H1 (cell line): ENCODE data around the gene MAD2L1. TPM values are rescaled to one million over a fixed set of nuclear protein-coding genes. Genes with fewer than 3 reads are reported as not detected.

ENCODE experiments used
- CTCF ChIA-PET: fragments of 300-600 bp; sonication (Branson Sonifier 250); formaldehyde crosslinking; loops from one replicate; lab custom pipeline; 2021; ENCODE audit not compliant: partially characterized antibody; lab: Charles Lee
- POLR2A ChIA-PET: fragments of 300-600 bp; sonication (Branson Sonifier 250); formaldehyde crosslinking; loops from one replicate; lab custom pipeline; 2021; ENCODE audit warnings: inconsistent platforms; ENCODE audit not compliant: partially characterized antibody; lab: Charles Lee
- DNase-seq, 2 experiments: peaks; one replicate each; pipeline versions ENCODE4 v3.0.0 to v3.0.0-alpha.2; 2010 to 2022; ENCODE audit warnings: low spot score in 2 of 2, low read depth in 1 of 2, mixed read lengths in 1 of 2
- FAIRE-seq: peaks from 2 replicates; lab custom pipeline; 2011; peaks lifted over from hg19 to GRCh38; lab: Jason Lieb, UNC
- H2AFZ ChIP-seq: 2 replicates; pipeline ENCODE4 v1.8.1; 2012; ENCODE audit warnings: low read length, inconsistent platforms
- H2AK5ac ChIP-seq: 2 replicates; pipeline ENCODE4 v1.6.1; 2013; ENCODE audit warnings: low read depth, low read length
- H2BK120ac ChIP-seq: replicated peaks from 2 replicates; pipeline ENCODE3; 2013; ENCODE audit warnings: low read depth, low read length, inconsistent platforms
- H2BK12ac ChIP-seq: 2 replicates; pipeline ENCODE4 v1.6.1; 2013; ENCODE audit warnings: low read depth, low read length
- H2BK15ac ChIP-seq: 2 replicates; pipeline ENCODE4 v1.6.1; 2013; ENCODE audit warnings: low read length
- H2BK20ac ChIP-seq: 2 replicates; pipeline ENCODE4 v1.6.1; 2013; ENCODE audit warnings: low read length
- H2BK5ac ChIP-seq: 2 replicates; pipeline ENCODE4 v1.6.1; 2013; ENCODE audit warnings: low read depth, low read length
- H3K14ac ChIP-seq: 2 replicates; pipeline ENCODE4 v1.6.1; 2013; ENCODE audit warnings: inconsistent platforms; ENCODE audit not compliant: insufficient read length
- H3K18ac ChIP-seq: 2 replicates; pipeline ENCODE4 v1.6.1; 2013; ENCODE audit warnings: low read length; ENCODE audit errors: extremely low read depth
- H3K23ac ChIP-seq: 2 replicates; pipeline ENCODE4 v1.6.1; 2013; ENCODE audit warnings: inconsistent platforms; ENCODE audit not compliant: insufficient read length
- H3K23me2 ChIP-seq: 2 replicates; pipeline ENCODE4 v1.6.1; 2013; ENCODE audit warnings: low read depth, low read length
- H3K27ac ChIP-seq: 2 replicates; pipeline ENCODE4 v1.6.1; 2011; ENCODE audit warnings: low read depth, low read length, inconsistent platforms
- H3K27me3 ChIP-seq, 4 experiments: replicated peaks in 1 of 4; 1 replicate in 1 of 4; 2 replicates in 3 of 4; pipeline versions ENCODE4 v1.6.1 to v1.8.1; 2011 to 2013; ENCODE audit warnings: low read length in 3 of 4, mild to moderate bottlenecking in 3 of 4, inconsistent platforms in 2 of 4, mixed read lengths in 2 of 4, moderate library complexity in 1 of 4; ENCODE audit not compliant: control insufficient read depth in 3 of 4, insufficient read depth in 3 of 4; ENCODE audit errors: extremely low read depth in 1 of 4
- H3K36me3 ChIP-seq, 4 experiments: 2 replicates each; pipeline versions ENCODE4 v1.6.1 to v1.8.1; 2011 to 2013; ENCODE audit warnings: mild to moderate bottlenecking in 4 of 4, low read length in 3 of 4, moderate library complexity in 2 of 4, control low read depth in 1 of 4, inconsistent platforms in 1 of 4; ENCODE audit not compliant: insufficient read depth in 4 of 4, control insufficient read depth in 2 of 4
- H3K4ac ChIP-seq: replicated peaks from 2 replicates; pipeline ENCODE3; 2013; ENCODE audit warnings: low read length, low read depth, mixed read lengths, inconsistent platforms; ENCODE audit not compliant: insufficient read length
- H3K4me1 ChIP-seq, 4 experiments: replicated peaks in 1 of 4; 1 replicate in 1 of 4; 2 replicates in 3 of 4; pipeline versions ENCODE4 v1.6.1 to v1.8.1; 2011 to 2013; ENCODE audit warnings: low read length in 3 of 4, inconsistent platforms in 2 of 4, mixed read lengths in 1 of 4; ENCODE audit not compliant: insufficient read depth in 4 of 4, control insufficient read depth in 3 of 4
- H3K4me2 ChIP-seq, 2 experiments: 2 replicates each; pipeline versions ENCODE4 v1.6.1 to v1.8.1; 2011 to 2013; ENCODE audit warnings: low read depth in 2 of 2, low read length in 2 of 2, control low read depth in 1 of 2, inconsistent platforms in 1 of 2, mild to moderate bottlenecking in 1 of 2; ENCODE audit not compliant: insufficient read depth in 1 of 2
- H3K4me3 ChIP-seq, 4 experiments: fragments of 200-600, 300-600 bp in 1 of 4; sonication (generic), shearing (Covaris generic), sonication (Bioruptor Twin) in 1 of 4; 2 replicates each; pipeline versions ENCODE4 v1.5.1 to v1.8.1; 2011 to 2016; ENCODE audit warnings: low read length in 4 of 4, low read depth in 3 of 4, control low read depth in 2 of 4, inconsistent platforms in 2 of 4, mild to moderate bottlenecking in 2 of 4, mixed read lengths in 1 of 4, moderate library complexity in 1 of 4; ENCODE audit not compliant: insufficient read depth in 2 of 4; ENCODE audit errors: extremely low read depth in 1 of 4
- H3K56ac ChIP-seq: replicated peaks from 2 replicates; pipeline ENCODE3; 2013; ENCODE audit warnings: low read depth, mild to moderate bottlenecking, mixed read lengths, low read length, inconsistent platforms; ENCODE audit not compliant: insufficient read length
- H3K79me1 ChIP-seq: 2 replicates; pipeline ENCODE4 v1.6.1; 2013; ENCODE audit warnings: low read depth, low read length, control low read depth
- H3K79me2 ChIP-seq, 2 experiments: 2 replicates each; pipeline versions ENCODE4 v1.6.1 to v1.8.1; 2012 to 2013; ENCODE audit warnings: low read length in 2 of 2, mild to moderate bottlenecking in 2 of 2, inconsistent platforms in 1 of 2; ENCODE audit not compliant: insufficient read depth in 2 of 2, control insufficient read depth in 1 of 2
- H3K9ac ChIP-seq, 4 experiments: replicated peaks in 1 of 4; 1 replicate in 1 of 4; 2 replicates in 3 of 4; pipeline versions ENCODE4 v1.6.1 to v1.8.1; 2011 to 2013; ENCODE audit warnings: low read depth in 3 of 4, low read length in 3 of 4, control low read depth in 2 of 4, mild to moderate bottlenecking in 2 of 4, moderate library complexity in 2 of 4, inconsistent platforms in 1 of 4; ENCODE audit errors: extremely low read depth in 1 of 4
- H3K9me3 ChIP-seq, 2 experiments: 2 replicates each; pipeline versions ENCODE4 v1.6.1 to v1.8.1; 2012 to 2013; ENCODE audit warnings: mild to moderate bottlenecking in 2 of 2, moderate library complexity in 2 of 2, control low read depth in 1 of 2, inconsistent platforms in 1 of 2, low read depth in 1 of 2, low read length in 1 of 2, mixed read lengths in 1 of 2; ENCODE audit not compliant: insufficient read depth in 2 of 2
- H4K20me1 ChIP-seq, 2 experiments: replicated peaks in 1 of 2; 2 replicates each; pipeline versions ENCODE3 to v1.8.1; 2011 to 2013; ENCODE audit warnings: inconsistent platforms in 2 of 2, low read length in 2 of 2, mild to moderate bottlenecking in 1 of 2; ENCODE audit not compliant: insufficient read depth in 2 of 2, control insufficient read depth in 1 of 2
- H4K5ac ChIP-seq: 2 replicates; pipeline ENCODE4 v1.6.1; 2013; ENCODE audit warnings: low read length, low read depth, mixed read lengths, inconsistent platforms; ENCODE audit not compliant: insufficient read length
- H4K8ac ChIP-seq: 2 replicates; pipeline ENCODE4 v1.8.0; 2013; ENCODE audit warnings: mild to moderate bottlenecking, moderate library complexity, low read length, inconsistent platforms; ENCODE audit not compliant: insufficient read depth; ENCODE audit errors: extremely low read depth
- H4K91ac ChIP-seq: replicated peaks from 2 replicates; pipeline ENCODE3; 2013; ENCODE audit warnings: low read length, mixed read lengths, inconsistent platforms; ENCODE audit not compliant: insufficient read length
- CHD1 ChIP-seq: IDR thresholded peaks from 2 replicates; pipeline ENCODE4 v1.6.1; 2012; ENCODE audit warnings: low read depth, low read length, improper control_type of control experiment
- CHD2 ChIP-seq: IDR thresholded peaks from 2 replicates; pipeline ENCODE4 v1.6.1; 2012; ENCODE audit warnings: low read length, improper control_type of control experiment
- CREB1 ChIP-seq: IDR thresholded peaks from 2 replicates; pipeline ENCODE4 v1.6.1; 2012; ENCODE audit warnings: inconsistent platforms
- CTBP2 ChIP-seq: IDR thresholded peaks from 2 replicates; pipeline ENCODE4 v1.7.0; 2011; ENCODE audit warnings: borderline replicate concordance, mild to moderate bottlenecking, moderate library complexity, mixed read lengths, low read length; ENCODE audit not compliant: insufficient read depth, insufficient read length
- EP300 ChIP-seq, 2 experiments: IDR thresholded peaks; 1 replicate in 1 of 2; 2 replicates in 1 of 2; pipeline ENCODE4 v1.6.1; 2011 to 2012; ENCODE audit warnings: low read depth in 2 of 2, low read length in 2 of 2, mild to moderate bottlenecking in 2 of 2, borderline replicate concordance in 1 of 2, inconsistent platforms in 1 of 2, moderate library complexity in 1 of 2
- EZH2 ChIP-seq: fragments of 200-600 bp; sonication (generic); IDR thresholded peaks from 2 replicates; pipeline ENCODE4 v1.7.1; 2012; ENCODE audit warnings: low read depth, mild to moderate bottlenecking, moderate library complexity, low read length, inconsistent platforms; ENCODE audit not compliant: severe bottlenecking
- GABPA ChIP-seq: IDR thresholded peaks from 2 replicates; pipeline ENCODE4 v1.6.1; 2011; ENCODE audit warnings: mild to moderate bottlenecking, low read length, moderate library complexity, borderline replicate concordance; ENCODE audit not compliant: insufficient read depth
- KDM1A ChIP-seq: fragments of 200-600, 300-600 bp; sonication (generic); IDR thresholded peaks from 2 replicates; pipeline ENCODE4 v1.7.1; 2016; ENCODE audit warnings: mild to moderate bottlenecking, low read length, borderline replicate concordance
- POLR2A ChIP-seq, 2 experiments: IDR thresholded peaks; 1 replicate in 1 of 2; 2 replicates in 1 of 2; pipeline ENCODE4 v1.6.1; 2011; ENCODE audit warnings: low read depth in 2 of 2, low read length in 2 of 2, mild to moderate bottlenecking in 2 of 2; ENCODE audit errors: control extremely low read depth in 1 of 2
- POU5F1 ChIP-seq: IDR thresholded peaks from 2 replicates; pipeline ENCODE4 v1.6.1; 2011; ENCODE audit warnings: low read depth, mild to moderate bottlenecking, low read length, moderate library complexity
- SIN3A ChIP-seq, 2 experiments: IDR thresholded peaks in 1 of 2; conservative IDR thresholded peaks in 1 of 2; 2 replicates each; pipeline ENCODE4 v1.6.1; 2011 to 2012; ENCODE audit warnings: low read length in 2 of 2, improper control_type of control experiment in 1 of 2, low read depth in 1 of 2, mild to moderate bottlenecking in 1 of 2
- SIRT6 ChIP-seq: IDR thresholded peaks from one replicate; pipeline ENCODE4 v1.7.1; 2012; ENCODE audit warnings: low read length, inconsistent platforms
- SIX5 ChIP-seq: IDR thresholded peaks from 2 replicates; pipeline ENCODE4 v1.6.1; 2011; ENCODE audit warnings: mild to moderate bottlenecking, low read depth, low read length
- SP4 ChIP-seq: IDR thresholded peaks from 2 replicates; pipeline ENCODE4 v1.6.1; 2012; ENCODE audit warnings: low read length, inconsistent platforms
- polyA plus RNA-seq, 7 experiments: library from polyadenylated mRNA; depleted of rRNA in 3 of 7; stranded (reverse) in 5 of 7; unstranded in 2 of 7; fragments of >200 nt in 5 of 7; fragments of 200-250 nt in 2 of 7; gene quantifications; 1 replicate in 5 of 7; 2 replicates in 1 of 7; 4 replicates in 1 of 7; pipeline versions ENCODE4 v1.2.1 to v1.2.3, GENCODE V29; 2011 to 2013; ENCODE audit warnings: missing spikeins in 2 of 7, mixed read lengths in 2 of 7
- total RNA-seq: library from RNA; stranded (reverse); fragmentation: NEBNext Ultra II Directional; extraction: Animal tissue kit (Norgen Biotek cat#: 25700); gene quantifications from 2 replicates; pipeline ENCODE4 v1.2.1, GENCODE V29; 2021

Gene MAD2L1
- total and polyA plus RNA-seq, 2 of the 8 experiments (the other 6 are each of a cell fraction or from before 2014, with no cell fraction given) = 51.1 to 88.1 TPM

- no peak overlapping the region for H2BK5ac ChIP-seq
- H3K79me2 ChIP-seq = no peaks in the 10 kb centered on the region
- no peak overlapping the region for H2BK20ac ChIP-seq
- H2BK120ac ChIP-seq = no peak overlapping the region
- ChIA-PET POLR2A (no interaction called here), CTCF (interaction anchor here (1.1 kb wide), 1 partner anchor 24 kb away, joined by 3 read pairs; no protein-coding TSS in a partner anchor)
- H3K4me3 ChIP-seq = no peak overlapping the region
- H3K4me1 ChIP-seq = peaks cover 0 to 3% (median 0%) of the 10 kb centered on the region in 4 experiments; a peak in 3 of 7 replicates
- no peaks in the 10 kb centered on the region; the same call in 1 of the 2 replicates for H3K23me2 ChIP-seq
- peak overlapping the region; percentile 13 for H3K56ac ChIP-seq
- H3K27ac ChIP-seq = no peak overlapping the region
- TF ChIP-seq KDM1A = no peak
- no peak for TF ChIP-seq POU5F1
- TF ChIP-seq SIN3A (conservative IDR thresholded peaks at IDR 0.05 in 1 of 2, IDR thresholded peaks at IDR 0.05 in 1 of 2; ENCODE audit: low read depth in 1 of 2, low read length in 2 of 2) = no peak
- TF ChIP-seq CHD1 = no peak
- no peak for TF ChIP-seq EZH2
- TF ChIP-seq GABPA = no peak
- no peak for TF ChIP-seq SIRT6
- no peak for TF ChIP-seq SIX5
- TF ChIP-seq CTBP2 = no peak
- TF ChIP-seq POLR2A (IDR thresholded peaks at IDR 0.05; ENCODE audit: control extremely low read depth in 1 of 2, low read depth in 2 of 2, low read length in 2 of 2) = no peak
- no peak for TF ChIP-seq CHD2
- no peak for TF ChIP-seq CREB1
- TF ChIP-seq EP300 (IDR thresholded peaks at IDR 0.05; ENCODE audit: borderline replicate concordance in 1 of 2, low read depth in 2 of 2, low read length in 2 of 2) = no peak
- no peak for TF ChIP-seq SP4
- no peak overlapping the region for H3K14ac ChIP-seq
- no peak overlapping the region for H3K18ac ChIP-seq
- H3K23ac ChIP-seq = no peak overlapping the region
- H3K9me3 ChIP-seq = no peaks in the 10 kb centered on the region
- H3K9ac ChIP-seq = no peak overlapping the region
- no peak for FAIRE-seq
- no peaks in the 10 kb centered on the region for H3K27me3 ChIP-seq
- H3K79me1 ChIP-seq = no peaks in the 10 kb centered on the region
- H2AK5ac ChIP-seq = no peak overlapping the region
- no peak overlapping the region for H2BK12ac ChIP-seq
- DNase-seq = no peak
- H3K36me3 ChIP-seq = no peaks in the 10 kb centered on the region
- H4K91ac ChIP-seq = no peak overlapping the region
- no peak overlapping the region for H3K4me2 ChIP-seq
- H4K5ac ChIP-seq = no peak overlapping the region
- H2AFZ ChIP-seq = no peak overlapping the region
- no peak overlapping the region for H4K8ac ChIP-seq
- no peak overlapping the region for H3K4ac ChIP-seq
- no peaks in the 10 kb centered on the region for H4K20me1 ChIP-seq
- no peak overlapping the region for H2BK15ac ChIP-seq
Measured at GRCh38 chr4:120081726-120082125, 15.1 kb upstream of the MAD2L1 start.
